ENCODE results near the gene EPB41.

- TF ChIP-seq CTCF (conservative IDR thresholded peaks at IDR 0.05; ENCODE audit: low read depth in 2 of 2) (no peak), EZH2 (IDR thresholded peaks at IDR 0.05; ENCODE audit: low read depth, unreplicated experiment) (no peak), REST (IDR thresholded peaks at IDR 0.05; ENCODE audit: unreplicated experiment) (no peak), STAT1 (IDR thresholded peaks at IDR 0.05; ENCODE audit: unreplicated experiment) (no peak), CREB1 (CRISPR knock-in tag; IDR thresholded peaks at IDR 0.05; ENCODE audit: low read depth) (no peak), POLR2AphosphoS5 (IDR thresholded peaks at IDR 0.05; ENCODE audit: low read depth) (no peak), NANOG (IDR thresholded peaks at IDR 0.05; ENCODE audit: borderline replicate concordance) (no peak), EZH2phosphoT487 (IDR thresholded peaks at IDR 0.05; ENCODE audit: unreplicated experiment) (no peak), ETS1 (IDR thresholded peaks at IDR 0.05) (no peak), JUNB (IDR thresholded peaks at IDR 0.05; ENCODE audit: unreplicated experiment) (no peak), ZNF114 (CRISPR knock-in tag; IDR thresholded peaks at IDR 0.05) (no peak), ZNF331 (CRISPR knock-in tag; IDR thresholded peaks at IDR 0.05; ENCODE audit: low read depth) (no peak), ZNF462 (CRISPR knock-in tag; IDR thresholded peaks at IDR 0.05) (no peak)
Measured at GRCh38 chr1:28976248-28976647, 61.9 kb downstream of the EPB41 start.
